ENCODE measurements around the gene ANKRD11.
"Not testable (repeated sequence)": the region's sequence is repeated elsewhere in the genome, so short reads cannot be mapped to it uniquely, and the experiment has no call there.

ANKRD11 gene

GRCh38 chr16:89402962-89403361 is 87.4 kb downstream of the ANKRD11 start:
- DNase-seq (ENCODE audit: low read depth): no peak

DNA sequence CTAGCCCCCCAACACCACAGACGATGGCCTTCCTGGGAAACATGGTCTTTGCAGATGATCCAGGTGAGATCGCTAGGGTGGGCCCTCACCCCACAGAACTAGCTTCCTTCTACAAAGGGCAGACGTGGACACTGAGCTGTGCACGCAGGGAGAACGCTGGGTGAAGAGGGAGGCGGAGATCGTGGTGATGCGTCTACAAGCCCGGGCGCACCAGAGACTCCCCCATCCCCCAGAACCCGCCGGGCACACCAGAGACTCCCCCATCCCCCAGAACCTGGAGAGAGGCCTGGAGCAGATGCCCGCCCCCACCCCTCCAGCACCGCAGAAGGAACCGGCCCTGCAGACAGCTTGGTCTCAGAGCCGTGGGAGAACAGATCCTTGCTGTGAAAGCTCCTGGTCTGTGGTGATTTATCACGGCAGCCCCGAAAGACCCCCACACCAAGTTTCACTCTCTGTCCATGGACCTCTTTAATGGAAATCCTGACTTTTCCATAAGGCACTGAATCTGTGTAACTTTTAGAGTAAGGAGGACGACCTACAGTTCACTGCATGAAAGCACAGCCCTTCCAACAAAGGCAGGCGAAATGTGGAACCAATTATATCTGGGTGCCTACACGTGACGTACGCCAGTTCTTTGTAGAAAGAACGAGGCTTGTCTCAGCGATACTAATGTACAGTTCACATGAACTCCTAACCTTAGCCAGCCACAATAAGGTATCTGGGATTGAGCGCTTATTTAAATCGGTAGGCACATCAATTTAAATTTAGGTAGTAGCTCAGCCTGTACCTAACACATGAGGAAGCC is 88.5 kb downstream of the ANKRD11 start:
- DNase-seq (ENCODE audit: low read depth): no peak

DNA sequence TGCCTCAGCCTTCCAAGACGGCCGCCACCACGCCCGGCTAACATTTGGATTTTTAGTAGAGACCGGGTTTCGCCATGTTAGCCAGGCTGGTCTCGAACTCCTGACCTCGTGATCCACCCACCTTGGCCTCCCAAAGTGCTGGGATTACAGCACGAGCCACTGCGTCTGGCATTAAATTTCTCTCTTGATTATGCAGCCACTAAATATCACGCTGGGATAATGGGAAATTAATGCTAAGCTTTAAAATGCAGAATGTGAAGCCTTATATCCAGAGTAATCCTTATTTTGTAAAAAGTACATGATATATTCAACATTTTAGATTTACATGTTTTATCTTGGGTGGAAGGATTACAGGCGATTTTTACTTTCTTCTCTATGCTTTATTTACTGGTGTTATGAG is 89.2 kb downstream of the ANKRD11 start:
- DNase-seq (ENCODE audit: low read depth): no peak

- DNase-seq (ENCODE audit: low read depth): no peak
These were observed 89.6 kb downstream of the ANKRD11 start for GRCh38 chr16:89400740-89401139.

- no peak for DNase-seq (ENCODE audit: low read depth)
These were observed 91.4 kb downstream of the ANKRD11 start for GRCh38 chr16:89398924-89399323.

- DNase-seq (ENCODE audit: low read depth): no peak
These were observed 93.0 kb downstream of the ANKRD11 start for GRCh38 chr16:89397331-89397861.

DNA sequence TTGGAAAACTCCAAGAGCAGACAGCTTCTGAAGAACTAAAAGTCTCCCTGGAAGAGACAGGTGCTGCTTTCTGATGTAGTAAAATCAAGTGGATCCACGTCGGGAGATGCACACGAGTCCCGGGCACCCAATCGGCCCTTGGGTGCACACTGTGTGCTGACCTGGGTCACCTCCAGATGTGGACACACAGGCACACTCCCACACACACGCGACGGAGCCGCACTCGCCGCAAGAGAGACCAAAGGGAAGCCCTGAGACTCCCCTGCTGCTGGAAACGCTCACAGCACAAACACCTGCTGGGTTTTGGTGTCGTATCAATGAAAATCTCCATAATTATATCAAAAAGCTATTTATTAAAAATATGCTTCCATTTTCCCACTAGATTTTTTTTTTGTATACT is 94.2 kb downstream of the ANKRD11 start:
- no peak for DNase-seq (ENCODE audit: low read depth)

- DNase-seq (ENCODE audit: low read depth): no peak
These were observed 94.9 kb downstream of the ANKRD11 start for GRCh38 chr16:89395150-89396142.

DNA sequence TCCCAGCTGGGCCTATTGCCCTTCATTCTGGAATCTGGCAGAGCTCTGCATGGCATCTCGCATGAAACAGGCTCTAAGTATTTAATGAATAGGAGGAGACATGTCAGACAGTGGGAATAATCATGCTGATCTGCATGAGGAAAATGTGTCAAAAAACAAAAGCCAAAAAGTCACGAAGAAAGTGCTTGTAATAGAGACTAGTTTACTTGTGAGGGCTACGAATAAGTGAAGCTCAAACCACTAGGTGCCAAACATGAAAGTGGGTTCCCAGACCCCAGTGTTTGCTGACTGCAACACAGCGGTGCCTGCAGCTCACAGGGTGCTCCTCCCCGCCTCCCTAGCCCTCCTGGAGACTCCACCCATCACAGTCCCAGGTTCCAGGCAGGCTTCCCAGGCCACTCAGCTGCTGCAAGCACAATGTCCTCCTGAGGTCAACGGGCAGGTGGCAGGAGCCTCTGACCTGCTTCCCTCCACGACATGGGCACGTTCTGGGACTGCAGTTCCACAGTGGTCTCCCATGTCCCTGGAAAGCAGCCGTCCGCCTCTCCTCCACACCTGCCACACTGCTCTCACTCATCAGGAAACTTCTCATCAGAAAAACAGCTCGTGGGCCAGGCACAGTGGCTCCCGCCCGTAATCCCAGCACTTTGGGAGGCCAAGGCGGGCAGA is 96.5 kb downstream of the ANKRD11 start:
- no peak for DNase-seq (ENCODE audit: low read depth)

GRCh38 chr16:89392881-89393737 is 97.3 kb downstream of the ANKRD11 start:
- no peak for DNase-seq (ENCODE audit: low read depth)

GRCh38 chr16:89390224-89390583 is 100.2 kb downstream of the ANKRD11 start:
- DNase-seq (ENCODE audit: low read depth): not testable (repeated sequence)

DNA sequence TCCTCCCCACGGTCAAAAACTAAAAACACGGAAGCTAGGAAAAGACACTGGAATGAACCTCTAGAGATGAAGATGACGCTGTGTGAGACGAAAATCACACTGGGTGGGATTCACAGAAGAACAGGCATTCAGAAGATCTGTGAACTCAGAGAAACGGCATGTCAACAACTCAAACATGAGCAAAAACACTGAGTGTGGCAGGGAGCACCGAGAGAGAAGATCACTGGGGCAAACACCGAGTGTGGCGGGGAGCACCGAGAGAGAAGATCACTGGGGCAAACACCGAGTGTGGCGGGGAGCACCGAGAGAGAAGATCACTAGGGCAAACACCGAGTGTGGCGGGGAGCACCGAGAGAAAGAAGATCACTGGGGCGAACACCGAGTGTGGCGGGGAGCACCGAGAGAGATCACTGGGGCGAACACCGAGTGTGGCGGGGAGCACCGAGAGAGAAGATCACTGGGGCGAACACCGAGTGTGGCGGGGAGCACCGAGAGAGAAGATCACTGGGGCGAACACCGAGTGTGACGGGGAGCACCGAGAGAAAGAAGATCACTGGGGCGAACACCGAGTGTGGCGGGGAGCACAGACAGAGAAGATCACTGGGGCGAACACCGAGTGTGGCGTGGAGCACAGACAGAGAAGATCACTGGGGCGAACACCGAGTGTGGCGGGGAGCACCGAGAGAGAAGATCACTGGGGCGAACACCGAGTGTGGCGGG is 100.7 kb downstream of the ANKRD11 start:
- not testable (repeated sequence) for DNase-seq (ENCODE audit: low read depth)

DNA sequence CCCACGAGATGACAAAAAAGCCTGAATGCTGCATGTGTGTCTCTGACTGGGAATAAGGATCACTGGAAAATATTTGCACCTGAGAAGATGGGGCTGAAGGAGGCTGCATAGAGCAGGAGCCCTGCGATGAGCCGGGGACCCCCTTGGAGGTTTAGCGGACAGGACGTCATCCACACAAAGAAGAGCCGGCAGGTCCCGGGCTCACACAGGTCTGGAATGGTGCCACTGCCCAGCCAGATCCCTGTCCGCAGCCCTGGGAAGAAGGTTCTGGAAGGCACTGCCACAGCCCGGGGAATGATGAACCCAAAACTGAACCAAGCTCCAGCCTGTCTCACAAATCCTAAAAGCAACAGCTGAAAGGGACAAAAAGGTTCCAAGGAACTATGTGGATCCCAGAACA is 101.8 kb downstream of the ANKRD11 start:
- no peak for DNase-seq (ENCODE audit: low read depth)

GRCh38 chr16:89386306-89387185 is 103.8 kb downstream of the ANKRD11 start:
- no peak for DNase-seq (ENCODE audit: low read depth)

DNA sequence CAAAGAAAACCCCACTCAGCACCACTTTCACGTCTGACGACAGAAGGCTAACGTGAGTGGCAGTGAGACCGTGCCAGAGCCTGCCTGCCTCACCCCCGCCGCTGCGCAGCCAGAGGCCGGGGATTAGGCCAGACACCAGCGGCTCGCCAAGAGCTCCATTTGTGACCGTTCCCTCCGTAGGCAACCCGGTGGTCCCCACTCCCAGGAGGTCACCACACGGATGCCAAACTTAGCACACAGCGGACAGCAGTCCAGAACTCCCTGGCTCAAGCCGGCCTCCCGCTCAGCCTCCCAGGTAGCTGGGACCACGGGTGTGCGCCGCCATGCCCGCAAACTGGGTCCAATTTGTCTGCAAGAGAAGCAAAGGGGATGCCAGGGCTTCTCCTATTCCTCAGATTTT is 104.6 kb downstream of the ANKRD11 start:
- DNase-seq (ENCODE audit: low read depth): no peak

GRCh38 chr16:89384282-89384681 is 106.1 kb downstream of the ANKRD11 start:
- no peak for DNase-seq (ENCODE audit: low read depth)

DNA sequence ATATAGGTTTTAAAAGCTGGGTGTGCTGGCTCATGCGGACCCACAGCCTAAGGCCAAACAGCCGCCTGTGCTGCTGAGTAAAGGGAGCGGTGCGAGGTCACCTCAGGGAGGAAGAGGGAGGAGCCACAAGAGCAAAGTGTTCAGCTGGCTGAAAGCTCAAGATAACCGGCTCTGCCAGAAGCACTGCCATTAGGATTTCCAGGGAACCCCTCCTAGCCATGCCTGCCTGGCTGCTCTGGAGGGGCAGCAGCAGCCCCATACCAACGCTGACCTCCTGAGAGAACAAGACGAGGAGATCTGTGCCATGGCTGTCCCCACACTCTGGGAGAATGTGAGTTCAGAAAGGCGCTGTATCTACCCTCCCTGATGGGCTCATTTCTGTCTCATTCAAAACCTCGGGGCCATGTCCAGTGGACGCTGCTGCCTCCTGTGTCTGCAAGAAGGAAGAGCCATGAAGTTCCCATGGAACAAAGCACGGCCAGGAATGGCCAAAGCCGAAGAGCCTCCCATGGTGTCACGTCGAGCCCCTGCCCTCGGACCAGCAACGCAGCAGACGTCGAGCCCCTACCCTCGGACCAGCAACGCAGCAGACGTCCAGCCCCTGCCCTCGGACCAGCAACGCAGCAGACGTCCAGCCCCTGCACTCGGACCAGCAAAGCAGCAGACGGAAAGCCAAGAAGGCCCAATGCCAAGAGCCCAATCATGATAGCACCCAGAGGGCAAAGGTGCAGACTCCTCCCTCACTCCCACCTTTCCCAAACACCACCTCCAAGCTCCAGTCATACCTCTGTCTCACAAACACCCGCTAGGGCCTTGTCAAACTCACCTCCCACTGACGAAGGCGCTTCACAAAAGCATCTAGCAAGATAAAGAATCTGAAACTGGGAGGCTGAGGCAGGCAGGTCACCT is 107.0 kb downstream of the ANKRD11 start:
- DNase-seq (ENCODE audit: low read depth): no peak

DNA sequence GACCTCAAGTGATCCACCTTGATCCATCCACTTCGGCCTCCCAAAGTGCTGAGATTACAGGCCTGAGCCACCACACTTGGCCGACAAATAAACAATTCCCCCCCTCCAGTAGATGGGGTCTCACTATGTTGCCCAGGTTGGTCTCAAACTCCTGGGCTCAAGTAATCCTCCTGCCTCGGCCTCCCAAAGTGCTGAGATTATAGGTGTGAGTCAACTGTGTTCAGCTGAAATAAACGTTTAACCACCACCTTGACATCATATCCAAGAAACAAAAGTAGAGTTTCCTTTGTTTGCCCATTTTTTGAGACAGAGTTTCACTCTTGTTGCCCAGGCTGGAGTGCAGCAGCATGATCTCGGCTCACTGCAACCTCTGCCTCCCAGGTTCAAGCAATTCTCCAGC is 107.8 kb downstream of the ANKRD11 start:
- DNase-seq (ENCODE audit: low read depth): not testable (repeated sequence)
